ENCODE data around the gene RNF149. TPM values are rescaled to one million over a fixed set of nuclear protein-coding genes. Genes with fewer than 3 reads are reported as not detected.

Gene RNF149
- total and polyA plus RNA-seq, 9 of the 15 experiments (the other 6 are each of a cell fraction or from before 2014, with no cell fraction given) = 9.0 to 31.5 (median 22.8) TPM

GRCh38 chr2:101231937-101232730, 76.4 kb downstream of the RNF149 start (continued):
- TF ChIP-seq MNT (conservative IDR thresholded peaks at IDR 0.05) = 0 out of 4 replicates have a peak, but pooled peaks of 1 of the 2 experiments have one; percentile 13

- peak overlapping the region; percentile 6; the same call in 1 of the 2 replicates for H3K4me3 ChIP-seq
- in situ Hi-C loops (cut with MboI) (no loop called here), intact Hi-C loops (cut with micrococcal nuclease) (no loop called here)
- H4K20me1 ChIP-seq (replicated peaks; ENCODE audit: control insufficient read depth, insufficient read depth, low read length) = no peaks in the 10 kb centered on the region
- peak overlapping the region; percentile 65 for H3K27ac ChIP-seq (ENCODE audit: extremely low read depth, low read depth, low read length)
- POLR2A ChIA-PET = interaction anchor here (0.6 kb wide), 1 partner anchor 9 kb away, joined by 3 read pairs; no protein-coding TSS in a partner anchor
- no peak for FAIRE-seq
- H3K27me3 ChIP-seq (ENCODE audit: control insufficient read depth in 2 of 2, insufficient read depth in 2 of 2, low read length in 2 of 2) = no peaks in the 10 kb centered on the region
- peak; percentile 30; the same call in 2 of the 3 replicates for ATAC-seq
- H2AFZ ChIP-seq (ENCODE audit: low read depth, low read length) = peak overlapping the region; percentile 77
- BruUV-seq (replicated peaks) = no TSS peak
- CTCF ChIA-PET (ENCODE audit: low intra/inter-chr PET ratio) = no interaction called here
- H3K9me1 ChIP-seq (ENCODE audit: control insufficient read depth, insufficient read depth, low read length) = no peaks in the 10 kb centered on the region
- DNase-seq (ENCODE audit: extremely low read depth in 1 of 4, low spot score in 3 of 4) = no peak
- peaks cover 19% of the 10 kb centered on the region for H3K9me3 ChIP-seq (replicated peaks; ENCODE audit: control insufficient read depth, insufficient read depth, low read depth, low read length)
- H3K4me1 ChIP-seq (replicated peaks in 1 of 2; ENCODE audit: control insufficient read depth in 2 of 2, insufficient read depth in 2 of 2, low read length in 2 of 2) = peaks cover 0 to 16% of the 10 kb centered on the region in 2 experiments; a peak in 2 of 5 replicates
- H3K9ac ChIP-seq (ENCODE audit: insufficient read depth in 1 of 2, low read depth in 2 of 2, low read length in 2 of 2) = peak overlapping the region in 1 of 2 experiments; percentile 64; a peak in 2 of 4 replicates
- no peaks in the 10 kb centered on the region; the same call in 2 of the 3 replicates for H3K36me3 ChIP-seq (ENCODE audit: control insufficient read depth, insufficient read depth, low read length)
- peak overlapping the region; percentile 79 for H3K4me2 ChIP-seq (ENCODE audit: insufficient read depth, low read length)
- peaks cover 18% of the 10 kb centered on the region; the same call in 1 of the 3 replicates for H3K79me2 ChIP-seq (ENCODE audit: control insufficient read depth, insufficient read depth, low read length)
- WGBS (ENCODE audit: insufficient coverage, low coverage, missing lambda C conversion rate) = 75% methylated on average over 1 of the region's 1 CpG
- TF ChIP-seq GTF3C2 (IDR thresholded peaks at IDR 0.05; ENCODE audit: borderline replicate concordance, extremely low read depth, insufficient read length) (no peak), MAFG (tag; conservative IDR thresholded peaks at IDR 0.05) (peak; percentile 47; the same call in 1 of the 2 replicates), THRA (IDR thresholded peaks at IDR 0.05) (no peak), MBD1 (CRISPR knock-in tag; IDR thresholded peaks at IDR 0.05) (no peak), FOXK2 (conservative IDR thresholded peaks at IDR 0.05 in 1 of 2, IDR thresholded peaks at IDR 0.05 in 1 of 2; ENCODE audit: low read depth in 2 of 2) (no peak), TEAD2 (tag; IDR thresholded peaks at IDR 0.05) (no peak), ZNF140 (CRISPR knock-in tag; IDR thresholded peaks at IDR 0.05) (no peak), C11orf30 (IDR thresholded peaks at IDR 0.05; ENCODE audit: low read depth) (peak; percentile 53; the same call in 1 of the 2 replicates), MAFF (IDR thresholded peaks at IDR 0.05; ENCODE audit: low read length) (peak; percentile 29; the same call in 1 of the 2 replicates), SMARCB1 (IDR thresholded peaks at IDR 0.05; ENCODE audit: insufficient read length, low read depth) (no peak)
Measured at GRCh38 chr2:101231240-101231639, 77.3 kb downstream of the RNF149 start.
